ENCODE measurements around the gene TPM3. TPM values are rescaled to one million over a fixed set of nuclear protein-coding genes. Genes with fewer than 3 reads are reported as not detected.

Gene TPM3
- total and polyA plus RNA-seq, 9 of the 15 experiments (the other 6 are each of a cell fraction or from before 2014, with no cell fraction given): 202 to 604 (median 421) TPM

DNA sequence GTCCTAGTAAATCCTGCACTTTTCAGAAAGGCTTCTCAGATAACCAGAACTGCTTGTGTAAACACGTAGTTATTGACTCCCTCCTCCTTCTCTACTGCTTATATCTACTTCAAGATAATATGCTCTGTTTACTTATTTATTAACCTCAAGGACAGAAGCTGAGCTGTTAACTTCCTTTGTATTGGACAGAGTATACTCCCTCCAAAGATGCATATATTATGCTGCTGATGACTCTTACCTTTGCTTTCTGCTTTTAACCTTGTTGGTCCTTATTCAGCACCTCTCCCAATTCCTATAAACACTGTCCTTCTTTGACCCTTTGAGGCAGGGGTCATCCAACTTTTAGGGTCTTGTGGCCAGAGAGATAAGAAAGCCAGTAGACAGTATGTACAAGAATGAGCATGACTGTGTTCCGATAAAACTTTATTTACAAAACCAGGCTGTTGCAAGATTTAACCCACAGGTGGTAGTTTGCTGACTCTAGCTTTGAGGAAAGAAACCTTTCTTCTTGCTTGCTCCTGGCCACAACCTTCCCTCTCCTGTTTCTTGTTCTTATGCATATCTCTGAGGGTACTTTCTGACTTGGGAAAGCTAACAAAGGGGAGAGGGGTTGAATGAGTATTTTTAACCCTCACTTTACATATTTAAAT, 4.9 kb downstream of the TPM3 start (continued):
- TF ChIP-seq, protein P1, sequence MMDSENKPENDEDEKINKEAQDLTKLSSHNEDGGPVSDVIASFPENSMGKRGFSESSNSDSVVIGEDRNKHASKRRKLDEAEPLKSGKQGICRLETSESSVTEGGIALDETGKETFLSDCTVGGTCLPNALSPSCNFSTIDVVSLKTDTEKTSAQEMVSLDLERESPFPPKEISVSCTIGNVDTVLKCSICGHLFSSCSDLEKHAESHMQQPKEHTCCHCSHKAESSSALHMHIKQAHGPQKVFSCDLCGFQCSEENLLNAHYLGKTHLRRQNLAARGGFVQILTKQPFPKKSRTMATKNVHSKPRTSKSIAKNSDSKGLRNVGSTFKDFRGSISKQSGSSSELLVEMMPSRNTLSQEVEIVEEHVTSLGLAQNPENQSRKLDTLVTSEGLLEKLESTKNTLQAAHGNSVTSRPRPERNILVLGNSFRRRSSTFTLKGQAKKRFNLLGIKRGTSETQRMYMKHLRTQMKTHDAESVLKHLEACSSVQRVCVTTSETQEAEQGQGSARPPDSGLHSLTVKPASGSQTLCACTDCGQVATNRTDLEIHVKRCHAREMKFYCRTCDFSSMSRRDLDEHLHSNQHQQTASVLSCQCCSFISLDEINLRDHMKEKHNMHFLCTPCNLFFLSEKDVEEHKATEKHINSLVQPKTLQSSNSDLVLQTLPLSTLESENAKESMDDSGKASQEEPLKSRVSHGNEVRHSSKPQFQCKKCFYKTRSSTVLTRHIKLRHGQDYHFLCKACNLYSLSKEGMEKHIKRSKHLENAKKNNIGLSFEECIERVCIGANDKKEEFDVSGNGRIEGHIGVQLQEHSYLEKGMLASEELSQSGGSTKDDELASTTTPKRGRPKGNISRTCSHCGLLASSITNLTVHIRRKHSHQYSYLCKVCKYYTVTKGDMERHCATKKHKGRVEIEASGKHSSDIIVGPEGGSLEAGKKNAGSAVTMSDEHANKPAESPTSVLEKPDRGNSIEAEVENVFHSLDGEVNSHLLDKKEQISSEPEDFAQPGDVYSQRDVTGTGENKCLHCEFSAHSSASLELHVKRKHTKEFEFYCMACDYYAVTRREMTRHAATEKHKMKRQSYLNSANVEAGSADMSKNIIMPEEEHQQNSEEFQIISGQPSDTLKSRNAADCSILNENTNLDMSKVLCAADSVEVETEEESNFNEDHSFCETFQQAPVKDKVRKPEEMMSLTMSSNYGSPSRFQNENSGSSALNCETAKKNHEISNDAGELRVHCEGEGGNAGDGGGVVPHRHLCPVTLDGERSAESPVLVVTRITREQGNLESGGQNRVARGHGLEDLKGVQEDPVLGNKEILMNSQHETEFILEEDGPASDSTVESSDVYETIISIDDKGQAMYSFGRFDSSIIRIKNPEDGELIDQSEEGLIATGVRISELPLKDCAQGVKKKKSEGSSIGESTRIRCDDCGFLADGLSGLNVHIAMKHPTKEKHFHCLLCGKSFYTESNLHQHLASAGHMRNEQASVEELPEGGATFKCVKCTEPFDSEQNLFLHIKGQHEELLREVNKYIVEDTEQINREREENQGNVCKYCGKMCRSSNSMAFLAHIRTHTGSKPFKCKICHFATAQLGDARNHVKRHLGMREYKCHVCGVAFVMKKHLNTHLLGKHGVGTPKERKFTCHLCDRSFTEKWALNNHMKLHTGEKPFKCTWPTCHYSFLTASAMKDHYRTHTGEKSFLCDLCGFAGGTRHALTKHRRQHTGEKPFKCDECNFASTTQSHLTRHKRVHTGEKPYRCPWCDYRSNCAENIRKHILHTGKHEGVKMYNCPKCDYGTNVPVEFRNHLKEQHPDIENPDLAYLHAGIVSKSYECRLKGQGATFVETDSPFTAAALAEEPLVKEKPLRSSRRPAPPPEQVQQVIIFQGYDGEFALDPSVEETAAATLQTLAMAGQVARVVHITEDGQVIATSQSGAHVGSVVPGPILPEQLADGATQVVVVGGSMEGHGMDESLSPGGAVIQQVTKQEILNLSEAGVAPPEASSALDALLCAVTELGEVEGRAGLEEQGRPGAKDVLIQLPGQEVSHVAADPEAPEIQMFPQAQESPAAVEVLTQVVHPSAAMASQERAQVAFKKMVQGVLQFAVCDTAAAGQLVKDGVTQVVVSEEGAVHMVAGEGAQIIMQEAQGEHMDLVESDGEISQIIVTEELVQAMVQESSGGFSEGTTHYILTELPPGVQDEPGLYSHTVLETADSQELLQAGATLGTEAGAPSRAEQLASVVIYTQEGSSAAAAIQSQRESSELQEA (IDR thresholded peaks at IDR 0.05; ENCODE audit: low read depth): no peak
- TF ChIP-seq, protein P2, sequence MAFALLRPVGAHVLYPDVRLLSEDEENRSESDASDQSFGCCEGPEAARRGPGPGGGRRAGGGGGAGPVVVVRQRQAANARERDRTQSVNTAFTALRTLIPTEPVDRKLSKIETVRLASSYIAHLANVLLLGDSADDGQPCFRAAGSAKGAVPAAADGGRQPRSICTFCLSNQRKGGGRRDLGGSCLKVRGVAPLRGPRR (CRISPR knock-in tag; IDR thresholded peaks at IDR 0.05): no peak
- TF ChIP-seq THRAP3 (IDR thresholded peaks at IDR 0.05; ENCODE audit: borderline replicate concordance) (no peak), NFYB (IDR thresholded peaks at IDR 0.05; ENCODE audit: extremely low read depth, insufficient read length) (no peak), SIX5 (IDR thresholded peaks at IDR 0.05; ENCODE audit: borderline replicate concordance in 1 of 2, insufficient read depth in 1 of 2, low read depth in 1 of 2, low read length in 2 of 2) (no peak), SAFB2 (IDR thresholded peaks at IDR 0.05; ENCODE audit: borderline replicate concordance, low read depth, low read length, severe bottlenecking) (no peak), GABPB1 (CRISPR knock-in tag; IDR thresholded peaks at IDR 0.05) (no peak), ASH1L (IDR thresholded peaks at IDR 0.05; ENCODE audit: borderline replicate concordance, low read depth, partially characterized antibody) (no peak), NR4A1 (CRISPR knock-in tag; IDR thresholded peaks at IDR 0.05) (no peak), NR4A1 (tag; IDR thresholded peaks at IDR 0.05) (no peak), FOXA3 (CRISPR knock-in tag; conservative IDR thresholded peaks at IDR 0.05 in 1 of 2, IDR thresholded peaks at IDR 0.05 in 1 of 2) (peak; percentile 98 to 99), ZNF347 (CRISPR knock-in tag; IDR thresholded peaks at IDR 0.05; ENCODE audit: low read depth) (no peak)
- TF ChIP-seq, protein P3, sequence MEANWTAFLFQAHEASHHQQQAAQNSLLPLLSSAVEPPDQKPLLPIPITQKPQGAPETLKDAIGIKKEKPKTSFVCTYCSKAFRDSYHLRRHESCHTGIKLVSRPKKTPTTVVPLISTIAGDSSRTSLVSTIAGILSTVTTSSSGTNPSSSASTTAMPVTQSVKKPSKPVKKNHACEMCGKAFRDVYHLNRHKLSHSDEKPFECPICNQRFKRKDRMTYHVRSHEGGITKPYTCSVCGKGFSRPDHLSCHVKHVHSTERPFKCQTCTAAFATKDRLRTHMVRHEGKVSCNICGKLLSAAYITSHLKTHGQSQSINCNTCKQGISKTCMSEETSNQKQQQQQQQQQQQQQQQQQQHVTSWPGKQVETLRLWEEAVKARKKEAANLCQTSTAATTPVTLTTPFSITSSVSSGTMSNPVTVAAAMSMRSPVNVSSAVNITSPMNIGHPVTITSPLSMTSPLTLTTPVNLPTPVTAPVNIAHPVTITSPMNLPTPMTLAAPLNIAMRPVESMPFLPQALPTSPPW (CRISPR knock-in tag; IDR thresholded peaks at IDR 0.05): no peak
- TF ChIP-seq, protein P4, sequence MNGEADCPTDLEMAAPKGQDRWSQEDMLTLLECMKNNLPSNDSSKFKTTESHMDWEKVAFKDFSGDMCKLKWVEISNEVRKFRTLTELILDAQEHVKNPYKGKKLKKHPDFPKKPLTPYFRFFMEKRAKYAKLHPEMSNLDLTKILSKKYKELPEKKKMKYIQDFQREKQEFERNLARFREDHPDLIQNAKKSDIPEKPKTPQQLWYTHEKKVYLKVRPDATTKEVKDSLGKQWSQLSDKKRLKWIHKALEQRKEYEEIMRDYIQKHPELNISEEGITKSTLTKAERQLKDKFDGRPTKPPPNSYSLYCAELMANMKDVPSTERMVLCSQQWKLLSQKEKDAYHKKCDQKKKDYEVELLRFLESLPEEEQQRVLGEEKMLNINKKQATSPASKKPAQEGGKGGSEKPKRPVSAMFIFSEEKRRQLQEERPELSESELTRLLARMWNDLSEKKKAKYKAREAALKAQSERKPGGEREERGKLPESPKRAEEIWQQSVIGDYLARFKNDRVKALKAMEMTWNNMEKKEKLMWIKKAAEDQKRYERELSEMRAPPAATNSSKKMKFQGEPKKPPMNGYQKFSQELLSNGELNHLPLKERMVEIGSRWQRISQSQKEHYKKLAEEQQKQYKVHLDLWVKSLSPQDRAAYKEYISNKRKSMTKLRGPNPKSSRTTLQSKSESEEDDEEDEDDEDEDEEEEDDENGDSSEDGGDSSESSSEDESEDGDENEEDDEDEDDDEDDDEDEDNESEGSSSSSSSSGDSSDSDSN (IDR thresholded peaks at IDR 0.05; ENCODE audit: borderline replicate concordance in 1 of 2, low read depth in 2 of 2, low read length in 2 of 2): no peak

All from K562 (cell line).